ENCODE data around the gene TMEM91.
"Not testable (repeated sequence)": the region's sequence is repeated elsewhere in the genome, so short reads cannot be mapped to it uniquely, and the experiment has no call there.

The TMEM91 gene

GRCh38 chr19:41367848-41368301, 8.5 kb upstream of the TMEM91 start:
- no peak for DNase-seq
- no peak overlapping the region for H3K4me3 ChIP-seq (ENCODE audit: low read length)
- H3K4ac ChIP-seq (ENCODE audit: low read depth, low read length): no peak overlapping the region
- no peak overlapping the region for H3K18ac ChIP-seq (ENCODE audit: low read length)
- H3K27ac ChIP-seq (ENCODE audit: low read depth, low read length): no peak overlapping the region
- no peak overlapping the region for H2BK120ac ChIP-seq (ENCODE audit: low read depth, low read length)
- H4K8ac ChIP-seq (ENCODE audit: low read depth, low read length): no peak overlapping the region
- no CpG with 5 or more reads among the region's 6 CpGs for WGBS (ENCODE audit: extremely low coverage, insufficient coverage, low lambda C conversion rate)
- no peak overlapping the region for H2BK5ac ChIP-seq (ENCODE audit: low read length)
- no peak overlapping the region for H2BK15ac ChIP-seq (replicated peaks; ENCODE audit: low read depth)
- no peaks in the 10 kb centered on the region for H3K36me3 ChIP-seq (ENCODE audit: control insufficient read depth, insufficient read depth, low read length)
- H3K79me1 ChIP-seq (ENCODE audit: low read length): peaks cover 4% of the 10 kb centered on the region
- no peak overlapping the region for H2AK5ac ChIP-seq (ENCODE audit: low read length)
- H3K4me1 ChIP-seq (ENCODE audit: control insufficient read depth, low read depth, low read length): peaks cover 3% of the 10 kb centered on the region
- no peaks in the 10 kb centered on the region for H3K27me3 ChIP-seq (ENCODE audit: insufficient read depth, low read length, poor library complexity)
- H3K4me2 ChIP-seq (ENCODE audit: low read length): no peak overlapping the region
- H4K5ac ChIP-seq (ENCODE audit: low read length): no peak overlapping the region
- H3K56ac ChIP-seq (ENCODE audit: low read length): no peak overlapping the region
- no peak overlapping the region for H3K9ac ChIP-seq (ENCODE audit: low read length)
- H3K79me2 ChIP-seq (ENCODE audit: control insufficient read depth, insufficient read depth, low read length): no peaks in the 10 kb centered on the region
- no peak overlapping the region for H3K23ac ChIP-seq (ENCODE audit: low read length)

- Histone ChIP-seq H3K79me2 (ENCODE audit: control insufficient read depth, insufficient read depth, low read length) (no peaks in the 10 kb centered on the region), H2BK15ac (replicated peaks; ENCODE audit: low read depth) (no peak overlapping the region), H3K4ac (ENCODE audit: low read depth, low read length) (no peak overlapping the region)
These were observed 6.6 kb upstream of the TMEM91 start for GRCh38 chr19:41369769-41370168.

GRCh38 chr19:41371119-41371518, 5.2 kb upstream of the TMEM91 start:
- not testable (repeated sequence) for H3K23ac ChIP-seq (ENCODE audit: low read length); H2BK15ac ChIP-seq (replicated peaks; ENCODE audit: low read depth); H3K27ac ChIP-seq (ENCODE audit: low read depth, low read length); H4K8ac ChIP-seq (ENCODE audit: low read depth, low read length); H3K4ac ChIP-seq (ENCODE audit: low read depth, low read length); H3K18ac ChIP-seq (ENCODE audit: low read length); H2BK120ac ChIP-seq (ENCODE audit: low read depth, low read length); H3K27me3 ChIP-seq (ENCODE audit: insufficient read depth, low read length, poor library complexity); H3K4me1 ChIP-seq (ENCODE audit: control insufficient read depth, low read depth, low read length); H3K4me3 ChIP-seq (ENCODE audit: low read length); H3K36me3 ChIP-seq (ENCODE audit: control insufficient read depth, insufficient read depth, low read length); H3K56ac ChIP-seq (ENCODE audit: low read length); H3K79me2 ChIP-seq (ENCODE audit: control insufficient read depth, insufficient read depth, low read length); H4K5ac ChIP-seq (ENCODE audit: low read length); H3K4me2 ChIP-seq (ENCODE audit: low read length); DNase-seq; H3K9ac ChIP-seq (ENCODE audit: low read length); H2BK5ac ChIP-seq (ENCODE audit: low read length); H2AK5ac ChIP-seq (ENCODE audit: low read length); H3K79me1 ChIP-seq (ENCODE audit: low read length)
- WGBS (ENCODE audit: extremely low coverage, insufficient coverage, low lambda C conversion rate): no CpG with 5 or more reads among the region's 5 CpGs

More at GRCh38 chr19:41369769-41370168, 6.6 kb upstream of the TMEM91 start:
- Histone ChIP-seq H3K27ac (ENCODE audit: low read depth, low read length) (no peak overlapping the region), H2BK120ac (ENCODE audit: low read depth, low read length) (no peak overlapping the region), H3K4me3 (ENCODE audit: low read length) (no peak overlapping the region), H3K4me1 (ENCODE audit: control insufficient read depth, low read depth, low read length) (no peaks in the 10 kb centered on the region), H3K27me3 (ENCODE audit: insufficient read depth, low read length, poor library complexity) (no peaks in the 10 kb centered on the region), H3K36me3 (ENCODE audit: control insufficient read depth, insufficient read depth, low read length) (no peaks in the 10 kb centered on the region), H3K18ac (ENCODE audit: low read length) (no peak overlapping the region), H3K56ac (ENCODE audit: low read length) (no peak overlapping the region), H4K8ac (ENCODE audit: low read depth, low read length) (no peak overlapping the region), H4K5ac (ENCODE audit: low read length) (no peak overlapping the region), H3K4me2 (ENCODE audit: low read length) (no peak overlapping the region), H2AK5ac (ENCODE audit: low read length) (no peak overlapping the region), H2BK5ac (ENCODE audit: low read length) (no peak overlapping the region), H3K79me1 (ENCODE audit: low read length) (peaks cover 3% of the 10 kb centered on the region), H3K23ac (ENCODE audit: low read length) (no peak overlapping the region), H3K9ac (ENCODE audit: low read length) (no peak overlapping the region)
- WGBS (ENCODE audit: extremely low coverage, insufficient coverage, low lambda C conversion rate): no CpG with 5 or more reads among the region's 2 CpGs
- no peak for DNase-seq

GRCh38 chr19:41371541-41371940, 4.8 kb upstream of the TMEM91 start:
- no peak overlapping the region for H3K4me2 ChIP-seq (ENCODE audit: low read length)
- no peaks in the 10 kb centered on the region for H3K4me1 ChIP-seq (ENCODE audit: control insufficient read depth, low read depth, low read length)
- H4K8ac ChIP-seq (ENCODE audit: low read depth, low read length): no peak overlapping the region
- H3K4me3 ChIP-seq (ENCODE audit: low read length): no peak overlapping the region
- H3K79me2 ChIP-seq (ENCODE audit: control insufficient read depth, insufficient read depth, low read length): no peaks in the 10 kb centered on the region
- no peak overlapping the region for H2BK120ac ChIP-seq (ENCODE audit: low read depth, low read length)
- no peak overlapping the region for H3K56ac ChIP-seq (ENCODE audit: low read length)
- H4K5ac ChIP-seq (ENCODE audit: low read length): no peak overlapping the region
- no CpG with 5 or more reads among the region's 8 CpGs for WGBS (ENCODE audit: extremely low coverage, insufficient coverage, low lambda C conversion rate)
- no peak overlapping the region for H3K9ac ChIP-seq (ENCODE audit: low read length)
- H3K4ac ChIP-seq (ENCODE audit: low read depth, low read length): no peak overlapping the region
- H3K23ac ChIP-seq (ENCODE audit: low read length): no peak overlapping the region
- no peak overlapping the region for H2AK5ac ChIP-seq (ENCODE audit: low read length)
- no peak overlapping the region for H3K18ac ChIP-seq (ENCODE audit: low read length)
- H3K79me1 ChIP-seq (ENCODE audit: low read length): no peaks in the 10 kb centered on the region
- no peak overlapping the region for H2BK15ac ChIP-seq (replicated peaks; ENCODE audit: low read depth)
- no peak overlapping the region for H2BK5ac ChIP-seq (ENCODE audit: low read length)
- no peak overlapping the region for H3K27ac ChIP-seq (ENCODE audit: low read depth, low read length)
- DNase-seq: no peak
- no peaks in the 10 kb centered on the region for H3K36me3 ChIP-seq (ENCODE audit: control insufficient read depth, insufficient read depth, low read length)
- no peaks in the 10 kb centered on the region for H3K27me3 ChIP-seq (ENCODE audit: insufficient read depth, low read length, poor library complexity)

- Histone ChIP-seq H3K23ac (ENCODE audit: low read length) (no peak overlapping the region), H2BK120ac (ENCODE audit: low read depth, low read length) (no peak overlapping the region), H3K79me1 (ENCODE audit: low read length) (peaks cover 2% of the 10 kb centered on the region), H3K18ac (ENCODE audit: low read length) (no peak overlapping the region), H3K36me3 (ENCODE audit: control insufficient read depth, insufficient read depth, low read length) (no peaks in the 10 kb centered on the region), H3K4me1 (ENCODE audit: control insufficient read depth, low read depth, low read length) (no peaks in the 10 kb centered on the region), H3K4ac (ENCODE audit: low read depth, low read length) (no peak overlapping the region), H3K4me3 (ENCODE audit: low read length) (no peak overlapping the region), H2BK15ac (replicated peaks; ENCODE audit: low read depth) (no peak overlapping the region), H4K8ac (ENCODE audit: low read depth, low read length) (no peak overlapping the region), H3K27ac (ENCODE audit: low read depth, low read length) (no peak overlapping the region), H2BK5ac (ENCODE audit: low read length) (no peak overlapping the region), H3K9ac (ENCODE audit: low read length) (no peak overlapping the region), H2AK5ac (ENCODE audit: low read length) (no peak overlapping the region), H4K5ac (ENCODE audit: low read length) (no peak overlapping the region), H3K27me3 (ENCODE audit: insufficient read depth, low read length, poor library complexity) (no peaks in the 10 kb centered on the region), H3K79me2 (ENCODE audit: control insufficient read depth, insufficient read depth, low read length) (no peaks in the 10 kb centered on the region), H3K4me2 (ENCODE audit: low read length) (no peak overlapping the region), H3K56ac (ENCODE audit: low read length) (no peak overlapping the region)
- no peak for DNase-seq
- WGBS (ENCODE audit: extremely low coverage, insufficient coverage, low lambda C conversion rate): no CpG with 5 or more reads among the region's 2 CpGs
These were observed 3.8 kb upstream of the TMEM91 start for GRCh38 chr19:41372501-41372900.

- Histone ChIP-seq H3K4me3 (ENCODE audit: low read length) (no peak overlapping the region), H3K27ac (ENCODE audit: low read depth, low read length) (no peak overlapping the region), H3K4me2 (ENCODE audit: low read length) (no peak overlapping the region), H3K79me2 (ENCODE audit: control insufficient read depth, insufficient read depth, low read length) (no peaks in the 10 kb centered on the region), H4K8ac (ENCODE audit: low read depth, low read length) (no peak overlapping the region), H3K79me1 (ENCODE audit: low read length) (peaks cover 2% of the 10 kb centered on the region), H2AK5ac (ENCODE audit: low read length) (no peak overlapping the region), H2BK5ac (ENCODE audit: low read length) (no peak overlapping the region), H3K27me3 (ENCODE audit: insufficient read depth, low read length, poor library complexity) (no peaks in the 10 kb centered on the region), H3K9ac (ENCODE audit: low read length) (no peak overlapping the region), H3K4me1 (ENCODE audit: control insufficient read depth, low read depth, low read length) (no peaks in the 10 kb centered on the region), H4K5ac (ENCODE audit: low read length) (no peak overlapping the region), H3K23ac (ENCODE audit: low read length) (no peak overlapping the region), H2BK120ac (ENCODE audit: low read depth, low read length) (no peak overlapping the region), H3K18ac (ENCODE audit: low read length) (no peak overlapping the region), H3K4ac (ENCODE audit: low read depth, low read length) (no peak overlapping the region), H3K56ac (ENCODE audit: low read length) (no peak overlapping the region), H2BK15ac (replicated peaks; ENCODE audit: low read depth) (no peak overlapping the region), H3K36me3 (ENCODE audit: control insufficient read depth, insufficient read depth, low read length) (no peaks in the 10 kb centered on the region)
- no peak for DNase-seq
- WGBS (ENCODE audit: extremely low coverage, insufficient coverage, low lambda C conversion rate): no CpG with 5 or more reads among the region's 12 CpGs
These were observed 2.3 kb upstream of the TMEM91 start for GRCh38 chr19:41373993-41374392.

Data from mesendoderm (in vitro differentiated cells).